Activated CD4-positive, alpha-beta T cell treated with anti-CD3 and anti-CD28 coated beads for 4 hours (primary cell): Measurements from ENCODE around the gene SUPT3H.
A peak's percentile ranks its signal among the peaks of the same experiment; 100 is the strongest.

Experiments
- DNase-seq, 2 donors: peaks; one replicate each; pipeline ENCODE4 v3.0.0-alpha.2; 2020

SUPT3H gene

DNA sequence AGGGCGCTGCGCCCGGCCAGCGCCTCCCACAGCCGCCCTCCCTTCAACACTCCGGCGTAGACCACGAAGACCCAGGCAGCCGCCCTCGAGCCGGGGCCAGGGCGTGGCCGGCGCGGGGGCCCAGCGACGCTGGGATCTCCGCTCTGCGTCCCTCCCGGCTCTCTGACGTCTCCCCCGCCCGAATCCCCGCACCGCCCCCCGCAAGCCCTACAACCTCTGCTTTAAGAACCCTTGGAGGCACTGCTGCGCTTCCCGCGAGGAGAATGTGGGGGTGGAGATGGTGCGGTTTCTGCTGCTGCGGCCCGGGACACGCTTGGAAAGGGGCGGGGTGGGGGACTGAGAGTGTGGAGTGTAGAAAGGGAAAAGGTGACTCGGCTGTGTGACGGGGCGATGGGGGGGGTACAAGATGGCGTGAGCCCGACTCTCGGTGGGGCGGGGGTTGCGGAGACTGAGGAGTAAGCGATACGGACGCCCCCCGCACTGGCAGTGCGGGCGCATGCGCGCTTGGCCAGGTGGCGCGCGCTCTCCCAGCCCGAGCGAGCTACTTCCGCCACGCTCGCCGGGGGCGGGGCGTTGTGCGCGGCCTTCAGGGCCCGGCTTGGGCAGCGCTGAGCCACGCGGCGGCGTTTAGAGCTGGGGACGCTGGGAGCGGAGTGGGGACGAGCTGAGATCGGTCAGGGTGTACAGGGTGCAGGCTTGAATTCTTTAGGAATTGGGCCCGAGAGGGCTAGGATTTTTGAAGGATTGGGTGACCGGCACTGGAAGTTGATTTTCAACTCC lies at the start of gene SUPT3H:
SUPT3H (minus strand) TSS at position 381 of the 780 bp plus-strand sequence.
- peak; percentile 93 to 97 for DNase-seq

DNA sequence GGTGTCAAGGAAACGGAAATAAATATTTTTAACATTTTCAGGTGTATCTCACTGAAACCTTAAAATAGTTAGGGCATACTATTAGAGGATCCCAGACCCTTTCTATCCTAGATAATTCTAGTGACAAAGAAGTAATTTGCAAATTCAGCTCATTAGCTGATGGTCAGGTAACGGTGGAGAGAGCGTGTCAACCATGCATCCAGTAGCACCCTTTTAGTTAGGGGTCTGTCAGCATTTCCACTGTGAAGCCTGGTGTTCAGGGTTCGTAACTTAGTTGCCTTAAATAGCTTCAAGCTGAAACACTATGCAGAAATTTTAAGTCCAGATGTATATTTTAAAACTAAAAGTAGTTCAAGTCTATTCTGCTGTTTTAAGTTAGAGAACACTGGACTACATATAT lies 48.5 kb upstream of the SUPT3H start:
- no peak for DNase-seq

DNA sequence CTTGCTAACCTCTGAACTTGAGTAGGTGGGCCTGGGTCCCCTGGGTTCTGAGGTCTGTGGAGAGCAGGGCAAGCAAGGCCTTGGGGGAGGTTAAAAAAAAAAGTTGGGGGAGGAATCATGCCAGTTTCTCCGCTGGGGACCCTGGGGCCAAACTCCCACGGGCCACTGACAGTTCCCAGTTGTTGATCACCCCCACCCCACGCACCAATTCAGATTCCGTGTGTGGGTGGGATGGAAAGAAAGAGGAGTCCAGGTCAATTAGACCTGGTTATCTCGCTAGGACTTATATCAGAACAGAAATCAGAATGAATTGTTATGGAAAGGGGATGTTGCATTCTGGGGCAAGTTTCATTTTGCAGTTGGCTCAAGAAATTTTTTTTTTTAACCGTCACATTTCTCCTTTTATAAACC lies 46.7 kb upstream of the SUPT3H start:
- peak in 1 of 2 donors; percentile 13 for DNase-seq

DNA sequence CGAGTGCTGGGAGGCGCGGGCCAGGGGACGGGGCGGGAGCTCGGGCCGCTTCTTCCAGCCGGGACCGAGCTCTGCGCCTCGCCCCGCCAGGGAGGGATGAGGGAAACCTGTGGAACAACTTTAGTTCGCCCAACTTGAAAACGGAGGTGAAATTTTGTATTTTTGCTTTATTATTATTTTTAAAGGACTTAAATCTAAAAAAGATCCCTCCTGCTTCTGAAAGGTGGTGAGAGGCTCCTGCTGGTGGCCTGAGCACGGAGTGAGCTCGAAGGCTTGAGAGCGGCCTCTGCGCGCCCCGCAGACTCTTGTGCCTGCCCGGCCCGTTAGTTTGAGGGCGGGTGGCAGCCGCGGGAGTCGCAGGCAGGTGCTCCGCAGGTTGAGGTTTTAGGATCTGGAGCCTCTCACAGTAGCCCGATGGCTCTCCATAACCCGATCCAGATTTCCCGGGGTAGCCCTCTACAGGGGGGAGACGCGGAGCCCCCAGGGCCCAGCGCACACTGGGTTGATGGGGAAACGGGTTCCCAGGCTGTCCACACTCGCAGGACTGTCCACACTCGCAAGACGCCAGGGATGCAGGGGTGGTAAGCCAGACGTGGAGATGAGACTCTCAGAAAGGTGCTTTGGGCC lies 46.2 kb upstream of the SUPT3H start:
- peak in 1 of 2 donors; percentile 4 for DNase-seq

DNA sequence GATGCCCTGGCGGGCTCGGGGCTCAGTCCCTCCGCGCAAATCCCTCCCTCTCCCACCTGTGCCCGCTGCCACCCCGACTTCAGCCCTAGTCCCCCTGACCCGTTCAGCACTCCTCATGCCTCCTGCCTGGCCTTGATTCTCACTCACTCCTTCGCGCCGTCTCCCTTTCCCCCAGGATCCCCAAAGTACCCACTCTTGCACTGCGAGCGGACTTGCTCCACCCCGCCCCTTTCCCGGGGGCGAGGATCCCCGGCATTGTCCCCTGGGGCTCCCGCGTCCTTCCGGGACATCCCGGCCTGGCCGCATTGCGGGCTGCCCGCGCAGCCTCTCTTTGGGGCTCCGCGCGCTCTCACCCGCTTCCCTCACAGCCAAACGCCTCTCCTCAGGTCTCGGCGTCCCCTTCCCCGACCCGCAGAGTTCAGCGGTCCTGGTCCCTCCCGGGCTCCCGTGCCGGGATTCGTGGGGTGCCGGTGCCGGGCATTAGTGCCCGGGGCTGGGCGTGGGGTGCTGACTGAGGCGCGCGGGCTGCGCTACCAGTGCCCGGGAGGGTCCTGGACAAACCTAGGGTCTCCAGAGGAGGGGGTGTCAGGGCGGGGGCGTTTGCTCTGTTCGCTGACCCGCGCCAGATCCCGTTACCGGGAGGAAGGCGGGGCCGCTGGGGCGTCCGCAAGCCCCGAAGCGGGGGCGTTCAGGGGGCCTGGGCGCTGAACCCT lies 45.5 kb upstream of the SUPT3H start:
- DNase-seq = peak in 1 of 2 donors; percentile 7

DNA sequence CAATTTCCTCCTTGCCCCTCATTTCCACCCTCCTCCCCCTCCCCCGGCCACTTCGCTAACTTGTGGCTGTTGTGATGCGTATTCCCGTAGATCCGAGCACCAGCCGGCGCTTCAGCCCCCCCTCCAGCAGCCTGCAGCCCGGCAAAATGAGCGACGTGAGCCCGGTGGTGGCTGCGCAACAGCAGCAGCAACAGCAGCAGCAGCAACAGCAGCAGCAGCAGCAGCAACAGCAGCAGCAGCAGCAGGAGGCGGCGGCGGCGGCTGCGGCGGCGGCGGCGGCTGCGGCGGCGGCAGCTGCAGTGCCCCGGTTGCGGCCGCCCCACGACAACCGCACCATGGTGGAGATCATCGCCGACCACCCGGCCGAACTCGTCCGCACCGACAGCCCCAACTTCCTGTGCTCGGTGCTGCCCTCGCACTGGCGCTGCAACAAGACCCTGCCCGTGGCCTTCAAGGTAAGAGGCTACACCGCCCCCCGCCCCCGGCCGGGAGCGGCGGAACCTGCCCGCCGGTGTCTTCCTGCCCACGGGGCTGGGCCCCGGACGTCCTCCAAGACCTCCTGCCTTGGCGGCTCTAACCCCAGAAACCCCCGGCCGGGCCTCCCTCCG lies 44.9 kb upstream of the SUPT3H start:
- DNase-seq = peak; percentile 35 to 49

DNA sequence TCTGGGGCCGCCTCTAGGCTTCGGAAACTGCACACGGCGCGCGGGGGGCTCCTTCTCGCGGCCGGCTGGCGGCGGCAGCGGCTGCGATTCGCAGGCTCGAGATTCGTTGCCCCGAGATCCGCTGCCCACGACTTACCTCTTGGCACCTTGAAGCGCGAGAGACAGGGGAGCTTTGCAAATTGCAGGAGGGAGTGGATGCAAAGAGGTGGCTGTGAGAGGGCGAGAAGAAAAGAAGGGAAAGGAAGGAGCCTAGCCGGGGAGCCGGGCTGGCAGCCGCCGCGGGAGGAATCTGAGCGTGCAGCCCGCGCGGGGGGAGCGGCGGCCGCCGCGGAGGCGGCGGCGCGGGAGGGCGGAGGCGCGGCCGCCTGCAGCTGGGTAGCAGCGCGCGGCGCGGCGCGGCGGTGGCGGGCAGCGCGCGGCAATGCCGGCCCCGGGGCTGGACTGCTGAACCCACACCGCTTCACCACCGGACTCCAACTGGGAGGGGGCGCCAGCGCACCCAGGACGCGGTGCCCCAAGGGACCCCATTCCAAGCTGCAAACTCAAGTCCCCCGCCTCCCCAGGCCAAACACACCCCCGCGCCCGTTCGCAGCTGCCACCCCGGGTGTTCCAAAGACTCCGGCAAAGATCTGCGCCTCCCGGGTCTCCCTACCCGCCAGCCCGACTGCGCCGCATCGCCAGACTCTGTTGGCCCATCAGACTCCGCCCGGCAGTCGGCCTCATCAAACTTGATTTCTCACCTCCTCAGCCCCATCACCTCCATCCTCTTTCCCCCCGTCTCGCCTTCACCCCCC lies 44.2 kb upstream of the SUPT3H start:
- peak; percentile 29 to 54 for DNase-seq

DNA sequence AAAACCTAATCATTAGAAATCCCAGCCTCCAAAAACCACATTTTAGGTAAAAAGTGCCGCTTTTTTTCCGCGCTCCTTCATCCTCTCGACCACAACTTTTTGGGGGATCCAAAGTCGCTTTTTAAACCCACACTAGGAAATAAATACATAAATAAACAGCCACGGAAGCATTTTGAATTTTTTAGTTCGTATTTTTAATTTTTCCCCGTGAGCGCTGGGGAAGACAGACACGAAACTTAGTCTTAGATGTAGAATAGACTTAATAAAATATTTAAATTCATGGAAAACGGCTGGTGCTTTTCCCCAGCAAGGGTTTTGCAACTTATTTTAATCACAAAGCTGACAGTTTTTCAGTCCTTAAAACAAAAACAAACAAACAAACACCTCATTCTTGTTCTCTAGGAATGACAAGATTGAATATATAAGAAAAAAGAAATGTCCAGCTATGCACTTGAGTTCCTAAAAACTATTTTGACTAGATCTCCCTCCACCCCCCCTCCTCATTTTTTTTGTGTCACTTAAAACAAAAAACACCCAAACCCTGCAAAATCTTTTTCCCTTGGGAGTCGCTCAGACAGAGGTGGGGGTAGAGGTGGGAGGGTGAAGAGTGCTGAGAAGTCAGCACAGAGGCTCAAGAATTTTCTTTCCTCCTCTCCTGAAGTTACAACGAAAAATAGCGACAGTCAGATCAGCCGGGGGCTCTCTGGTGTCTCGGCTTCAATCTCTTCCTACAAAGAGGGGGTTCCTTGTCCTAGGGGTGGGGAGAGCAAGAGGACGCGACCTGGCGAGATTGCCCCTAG lies 43.4 kb upstream of the SUPT3H start:
- DNase-seq = no peak

DNA sequence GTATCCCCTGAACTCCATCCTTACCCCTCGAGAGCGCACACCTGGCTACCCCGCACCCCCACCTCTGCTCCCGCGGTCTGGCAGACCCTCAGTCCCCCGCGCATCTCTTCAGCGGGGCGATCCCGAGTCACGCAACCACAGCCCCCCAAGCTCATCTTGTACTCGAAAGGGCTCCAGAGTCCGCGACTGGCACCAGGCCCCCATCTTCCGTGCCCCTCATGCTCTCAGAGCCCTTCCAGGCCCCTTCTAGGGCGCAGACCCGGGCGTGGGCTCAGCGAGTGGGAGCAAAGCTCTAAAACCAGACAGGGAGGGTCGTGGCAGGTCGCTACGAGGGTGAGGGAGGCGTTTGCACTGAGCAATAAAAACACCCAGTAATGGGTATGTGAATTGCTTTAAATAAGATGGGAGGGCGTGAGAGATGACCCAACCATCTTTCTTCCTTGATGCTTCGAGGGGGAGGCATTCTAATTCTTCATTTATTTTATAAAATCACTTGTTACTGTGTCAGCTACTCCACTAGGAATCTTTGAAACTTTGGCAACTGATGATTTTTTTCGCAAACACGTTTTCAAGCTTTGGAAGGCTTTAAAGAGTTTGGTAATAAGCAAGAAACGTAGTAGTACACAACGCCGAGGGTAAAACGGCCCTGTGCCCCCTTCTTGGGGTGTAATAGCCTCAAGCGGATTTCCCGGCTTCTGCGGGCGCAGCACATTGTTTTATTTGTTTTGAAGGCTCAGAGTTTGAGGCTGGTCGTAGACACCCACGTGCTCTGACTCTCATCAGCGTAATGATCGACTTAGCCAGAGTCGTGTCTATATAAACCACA lies 42.6 kb upstream of the SUPT3H start:
- peak; percentile 56 to 59 for DNase-seq

DNA sequence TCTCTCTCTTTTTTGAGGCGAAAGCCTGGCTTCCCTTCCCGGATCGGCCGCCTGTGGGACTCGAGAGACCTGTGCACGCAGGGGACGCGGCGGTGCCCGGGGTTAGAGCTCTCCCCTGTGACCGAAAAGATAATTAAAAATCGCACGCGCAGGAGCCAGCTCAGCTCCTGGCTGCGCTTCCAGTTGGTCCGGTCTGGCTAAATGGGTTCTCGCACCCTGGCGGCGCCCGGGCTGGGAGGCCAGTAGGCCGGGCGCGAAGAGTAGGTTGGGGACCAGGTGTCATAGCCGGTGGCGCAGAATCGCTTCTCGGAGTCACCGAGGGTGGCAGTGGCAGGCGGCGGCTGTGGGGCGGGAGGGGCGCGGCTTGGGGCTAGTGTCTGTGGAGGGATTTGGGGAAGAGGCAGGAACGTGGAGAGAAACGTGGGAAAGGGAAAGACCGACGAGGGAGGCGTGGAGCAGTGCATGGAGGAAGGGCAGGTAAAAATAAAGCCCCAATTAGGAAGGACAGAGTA lies 41.9 kb upstream of the SUPT3H start:
- peak; percentile 53 to 54 for DNase-seq

DNA sequence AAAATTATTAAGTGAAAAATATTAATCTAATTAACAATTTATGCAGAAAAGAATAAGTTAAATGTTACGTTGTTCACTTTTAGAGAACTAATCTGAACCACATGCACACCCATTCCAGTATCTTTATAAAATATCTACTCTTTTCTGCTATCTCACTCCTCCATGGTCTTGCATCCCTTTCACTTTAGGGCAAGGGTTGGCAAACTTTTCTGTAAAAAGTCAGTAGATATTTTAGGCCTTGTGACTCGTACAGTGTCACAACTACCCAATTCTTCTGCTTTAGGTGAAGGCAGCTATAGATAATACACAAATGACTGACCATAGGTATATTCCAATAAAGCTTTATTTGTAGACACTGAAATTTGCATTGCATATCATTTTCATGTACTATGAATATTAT lies 39.7 kb upstream of the SUPT3H start:
- DNase-seq = no peak

DNA sequence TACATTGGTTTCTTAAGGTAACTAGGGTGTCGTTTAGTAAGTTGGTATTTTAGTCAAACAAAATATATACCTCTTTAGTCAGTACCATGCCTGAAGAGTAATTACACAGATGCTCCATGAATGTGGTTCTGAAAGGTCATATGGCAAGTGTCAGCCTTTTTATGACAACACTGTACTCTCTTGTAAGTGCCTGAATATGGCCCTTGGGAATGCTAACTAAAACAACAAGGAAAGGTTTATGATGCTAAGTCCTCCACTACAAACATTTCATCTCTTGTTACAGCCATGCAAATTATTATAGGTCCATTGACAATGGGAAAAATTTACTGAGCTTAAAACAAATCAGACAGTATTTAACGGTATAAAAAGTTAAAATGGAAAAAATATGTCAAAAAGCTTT lies 39.0 kb upstream of the SUPT3H start:
- no peak for DNase-seq

DNA sequence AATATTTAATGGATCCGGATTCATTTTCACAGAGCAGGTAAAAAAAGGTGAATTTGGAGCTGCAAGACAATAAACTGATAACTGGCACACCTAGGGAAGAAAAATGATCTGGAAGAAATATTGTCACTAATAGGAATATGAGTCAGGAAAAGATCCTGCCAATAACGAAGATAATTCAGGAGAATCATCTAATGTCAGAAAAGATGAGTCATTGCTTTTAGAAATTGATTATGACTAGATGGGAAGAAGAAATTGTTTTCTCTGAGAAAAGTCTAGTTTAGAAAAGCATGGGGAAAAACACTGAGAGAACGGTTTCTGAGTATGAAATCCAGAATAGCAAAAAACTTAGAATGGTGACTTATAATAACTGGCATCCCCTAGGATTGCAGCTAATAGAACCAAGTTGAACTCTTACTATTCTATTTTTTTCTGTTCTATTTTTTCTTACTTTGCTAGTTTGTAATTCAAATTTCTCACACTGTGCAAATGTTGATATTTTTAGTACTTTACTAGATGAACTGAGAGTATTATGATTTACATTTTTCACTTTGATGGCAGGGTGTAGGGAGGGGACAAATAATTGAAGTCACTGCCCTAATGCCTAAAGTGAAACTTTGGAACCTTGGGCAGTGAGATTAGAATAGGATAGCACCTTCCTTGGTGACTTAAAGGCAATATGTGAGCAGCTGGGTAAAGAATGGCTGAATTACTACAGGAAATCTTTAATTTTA lies 38.2 kb upstream of the SUPT3H start:
- no peak for DNase-seq

DNA sequence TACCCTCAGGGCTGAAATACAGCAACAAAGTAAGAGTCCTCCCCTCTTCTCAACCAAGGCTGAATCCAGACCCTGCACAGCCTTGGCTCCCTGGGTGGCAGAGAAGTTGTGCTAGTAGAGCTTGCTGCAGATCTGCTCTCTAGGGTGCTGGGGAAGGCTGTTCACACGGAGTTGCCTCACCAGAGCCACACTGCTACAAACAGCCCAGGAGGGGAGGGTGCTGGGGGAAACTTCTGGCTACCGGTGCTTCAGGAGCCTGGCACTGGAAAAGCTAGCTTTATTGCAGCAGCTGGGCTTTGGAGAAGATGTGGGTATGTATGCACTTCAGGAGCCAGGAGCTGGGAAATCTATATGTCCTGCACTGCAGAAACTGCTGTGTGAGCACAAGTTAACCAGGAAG lies 37.6 kb upstream of the SUPT3H start:
- DNase-seq = no peak

DNA sequence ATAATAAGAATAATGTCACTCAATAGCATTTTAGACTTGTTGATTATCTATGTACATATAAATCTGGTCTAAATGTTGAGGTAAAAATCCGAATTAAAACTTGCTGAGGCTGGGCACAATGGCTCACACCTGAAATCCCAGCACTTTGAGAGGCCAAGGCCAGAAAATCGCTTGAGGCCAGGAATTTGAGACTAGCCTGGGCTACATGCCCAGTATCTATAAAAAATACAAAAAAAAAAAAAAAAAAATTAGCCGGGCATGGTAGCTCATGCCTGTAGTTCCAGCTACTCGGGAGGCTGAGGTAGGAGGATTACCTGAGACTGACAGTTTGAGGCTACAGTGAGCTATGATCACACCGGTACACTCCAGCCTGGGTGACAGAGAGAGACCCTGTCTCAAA lies 34.2 kb upstream of the SUPT3H start:
- DNase-seq = no peak

DNA sequence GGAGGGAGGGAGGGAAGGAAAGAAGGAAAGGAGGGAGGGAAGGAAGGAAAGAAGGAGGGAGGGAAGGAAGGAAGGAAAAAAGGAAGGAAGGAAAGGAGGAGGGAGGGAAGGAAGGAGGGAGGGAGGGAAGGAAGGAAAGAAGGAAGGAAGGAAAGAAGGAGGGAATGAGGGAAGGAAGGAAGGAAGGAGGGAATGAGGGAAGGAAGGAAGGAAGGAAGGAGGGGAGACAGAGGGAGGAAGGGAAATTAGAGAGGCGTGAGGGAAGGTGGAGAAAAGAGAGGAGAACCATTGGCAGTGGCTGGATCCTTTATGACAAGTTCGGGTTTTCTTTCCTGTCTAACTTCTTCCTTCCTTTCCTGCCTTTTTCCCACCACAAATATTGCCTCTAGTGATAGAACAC lies 22.3 kb upstream of the SUPT3H start:
- no peak for DNase-seq

DNA sequence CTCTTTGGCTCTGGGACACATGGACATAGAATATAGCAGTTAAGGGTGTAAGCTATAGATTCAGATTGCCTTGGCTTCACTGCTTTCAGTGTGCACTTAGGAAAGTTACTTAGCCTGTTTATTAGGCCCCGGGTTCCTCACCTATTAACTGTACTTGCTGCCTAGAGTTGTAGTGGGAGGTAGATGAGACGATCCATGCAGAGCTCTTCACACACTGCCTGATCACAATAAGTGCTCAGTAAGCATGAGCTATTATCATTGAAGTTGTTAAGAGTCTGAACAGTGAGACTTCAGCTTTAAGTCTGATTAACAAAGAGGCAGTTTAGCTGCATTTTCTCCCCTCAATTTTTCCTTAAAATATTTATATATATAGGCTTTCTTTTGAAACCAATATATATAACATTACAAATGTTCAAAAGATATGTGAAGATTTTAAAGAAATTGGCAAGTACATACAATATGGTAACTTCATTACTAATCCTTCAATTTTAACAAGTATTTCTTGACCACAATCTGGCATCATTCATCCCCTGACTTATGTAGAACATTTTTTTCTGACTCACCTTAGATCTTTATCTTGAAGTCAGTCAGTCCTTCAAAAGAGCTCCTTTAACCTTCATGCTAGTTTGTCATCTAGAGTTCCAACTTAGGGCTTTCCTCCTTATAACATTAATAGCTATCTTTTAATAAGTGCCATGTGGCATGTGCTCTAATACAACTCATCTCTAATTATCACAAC lies 20.5 kb upstream of the SUPT3H start:
- DNase-seq = no peak

DNA sequence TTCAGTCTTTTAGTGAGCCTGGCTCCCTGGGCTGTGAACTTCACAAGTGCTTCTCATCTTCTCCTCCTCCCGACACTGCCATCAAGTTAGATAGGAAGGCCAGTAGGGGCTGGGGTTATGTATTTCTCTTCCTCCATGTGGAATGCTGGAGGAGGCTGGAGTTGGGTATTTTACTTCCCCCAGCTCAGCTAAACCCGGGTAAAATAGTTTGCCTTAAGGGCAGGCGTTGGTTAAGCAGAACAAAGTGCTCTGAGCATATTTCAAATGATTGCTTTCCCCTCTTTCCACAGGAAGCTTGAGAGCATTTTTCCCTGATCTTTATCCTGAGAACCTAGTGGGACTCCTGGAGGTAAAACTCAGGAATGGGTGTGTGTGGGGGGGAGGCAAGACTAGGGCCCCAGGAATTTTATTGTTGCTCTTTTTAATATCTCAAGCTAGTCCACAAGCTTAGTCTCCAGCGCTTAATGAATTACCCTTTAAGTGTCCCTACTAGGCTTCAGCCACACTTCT lies 16.9 kb upstream of the SUPT3H start:
- DNase-seq = no peak

DNA sequence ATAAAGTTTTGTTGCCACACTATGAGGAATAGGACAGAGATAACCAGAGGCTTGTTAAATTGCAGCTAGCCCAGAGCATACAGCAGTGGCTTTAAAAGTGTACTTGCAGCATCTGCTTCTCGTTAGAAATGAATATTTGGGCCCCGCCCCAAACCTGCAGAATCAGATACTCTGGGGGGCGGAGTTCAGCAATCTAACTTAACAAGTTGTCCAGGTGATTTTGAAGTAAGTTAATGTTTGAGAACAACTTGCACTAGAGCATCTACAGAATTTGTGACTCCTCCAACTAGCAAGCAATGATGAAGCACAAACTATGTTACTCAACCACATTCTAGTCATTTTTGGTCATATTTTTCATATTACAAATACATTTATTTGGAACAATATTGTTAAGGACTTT lies 10.6 kb upstream of the SUPT3H start:
- no peak for DNase-seq
